ENCODE measurements around the gene SETD4.

DNA sequence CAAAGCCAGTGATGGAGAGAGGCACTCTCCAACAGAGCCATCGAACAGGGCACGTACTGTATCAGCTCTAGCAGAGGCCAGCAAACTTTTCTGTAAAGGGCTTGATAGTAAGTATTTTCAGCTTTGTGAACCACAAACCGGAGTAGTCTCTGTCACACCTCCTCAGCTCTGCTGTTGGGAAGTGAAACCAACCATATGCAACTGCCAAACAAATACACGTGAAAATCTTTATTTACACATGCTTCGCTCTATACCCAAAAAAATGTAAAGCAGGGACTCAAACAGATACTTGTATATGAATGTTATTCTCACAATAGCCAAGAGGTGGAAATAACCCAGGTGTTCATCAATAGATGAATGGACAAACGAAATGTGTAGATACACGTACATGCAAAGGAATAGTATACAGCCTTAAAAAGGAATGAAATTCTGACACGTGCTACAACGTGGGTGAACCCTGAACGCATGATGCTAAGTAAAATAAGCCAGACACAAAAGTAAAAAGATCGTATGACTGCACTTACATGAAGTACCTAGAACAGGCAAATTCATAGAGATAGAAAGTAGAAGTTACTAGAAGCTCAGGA lies 39.0 kb downstream of the SETD4 start:
- TF ChIP-seq, protein P1, sequence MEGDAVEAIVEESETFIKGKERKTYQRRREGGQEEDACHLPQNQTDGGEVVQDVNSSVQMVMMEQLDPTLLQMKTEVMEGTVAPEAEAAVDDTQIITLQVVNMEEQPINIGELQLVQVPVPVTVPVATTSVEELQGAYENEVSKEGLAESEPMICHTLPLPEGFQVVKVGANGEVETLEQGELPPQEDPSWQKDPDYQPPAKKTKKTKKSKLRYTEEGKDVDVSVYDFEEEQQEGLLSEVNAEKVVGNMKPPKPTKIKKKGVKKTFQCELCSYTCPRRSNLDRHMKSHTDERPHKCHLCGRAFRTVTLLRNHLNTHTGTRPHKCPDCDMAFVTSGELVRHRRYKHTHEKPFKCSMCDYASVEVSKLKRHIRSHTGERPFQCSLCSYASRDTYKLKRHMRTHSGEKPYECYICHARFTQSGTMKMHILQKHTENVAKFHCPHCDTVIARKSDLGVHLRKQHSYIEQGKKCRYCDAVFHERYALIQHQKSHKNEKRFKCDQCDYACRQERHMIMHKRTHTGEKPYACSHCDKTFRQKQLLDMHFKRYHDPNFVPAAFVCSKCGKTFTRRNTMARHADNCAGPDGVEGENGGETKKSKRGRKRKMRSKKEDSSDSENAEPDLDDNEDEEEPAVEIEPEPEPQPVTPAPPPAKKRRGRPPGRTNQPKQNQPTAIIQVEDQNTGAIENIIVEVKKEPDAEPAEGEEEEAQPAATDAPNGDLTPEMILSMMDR (IDR thresholded peaks at IDR 0.05; ENCODE audit: low read length): no peak
- TF ChIP-seq EZH2 (IDR thresholded peaks at IDR 0.05; ENCODE audit: borderline replicate concordance, low read length): no peak

Data from OCI-LY1 (cell line).